ENCODE results near the gene DAPK2. TPM values are rescaled to one million over a fixed set of nuclear protein-coding genes. Genes with fewer than 3 reads are reported as not detected.

Gene DAPK2
- total RNA-seq, 1 donor from 2014 or later, result 1.6 TPM

- Mint-ChIP-seq H3K9me3 (ENCODE audit: low read depth) (no peaks in the 10 kb centered on the region), H3K4me1 (ENCODE audit: low read depth) (peaks cover 6% of the 10 kb centered on the region), H3K36me3 (ENCODE audit: low read depth) (no peaks in the 10 kb centered on the region), H3K4me3 (ENCODE audit: unreplicated experiment) (no peak overlapping the region), H3K27me3 (ENCODE audit: low read depth) (no peaks in the 10 kb centered on the region), H3K27ac (ENCODE audit: unreplicated experiment) (no peak overlapping the region)
- no peak for DNase-seq (ENCODE audit: low spot score)
- TF ChIP-seq CTCF (IDR thresholded peaks at IDR 0.05), result no peak
Observed at GRCh38 chr15:64029633-64030032, 16.7 kb downstream of the DAPK2 start.

GRCh38 chr15:64029110-64029509, 17.2 kb downstream of the DAPK2 start:
- Mint-ChIP-seq H3K4me3 (ENCODE audit: unreplicated experiment) (no peak overlapping the region), H3K4me1 (ENCODE audit: low read depth) (peaks cover 6% of the 10 kb centered on the region), H3K9me3 (ENCODE audit: low read depth) (no peaks in the 10 kb centered on the region), H3K27ac (ENCODE audit: unreplicated experiment) (no peak overlapping the region), H3K36me3 (ENCODE audit: low read depth) (no peaks in the 10 kb centered on the region), H3K27me3 (ENCODE audit: low read depth) (no peaks in the 10 kb centered on the region)
- TF ChIP-seq CTCF (IDR thresholded peaks at IDR 0.05), result no peak
- DNase-seq (ENCODE audit: low spot score), result no peak

GRCh38 chr15:64026591-64026990, 19.7 kb downstream of the DAPK2 start:
- Mint-ChIP-seq H3K27ac (ENCODE audit: unreplicated experiment) (no peak overlapping the region), H3K4me3 (ENCODE audit: unreplicated experiment) (no peak overlapping the region), H3K9me3 (ENCODE audit: low read depth) (no peaks in the 10 kb centered on the region), H3K4me1 (ENCODE audit: low read depth) (peaks cover 6% of the 10 kb centered on the region), H3K27me3 (ENCODE audit: low read depth) (no peaks in the 10 kb centered on the region), H3K36me3 (ENCODE audit: low read depth) (no peaks in the 10 kb centered on the region)
- TF ChIP-seq CTCF (IDR thresholded peaks at IDR 0.05), result no peak
- DNase-seq (ENCODE audit: low spot score), result no peak

- Mint-ChIP-seq H3K27me3 (ENCODE audit: low read depth) (no peaks in the 10 kb centered on the region), H3K9me3 (ENCODE audit: low read depth) (peaks cover 7% of the 10 kb centered on the region), H3K4me3 (ENCODE audit: unreplicated experiment) (no peak overlapping the region), H3K27ac (ENCODE audit: unreplicated experiment) (no peak overlapping the region), H3K4me1 (ENCODE audit: low read depth) (peaks cover 6% of the 10 kb centered on the region), H3K36me3 (ENCODE audit: low read depth) (no peaks in the 10 kb centered on the region)
- no peak for TF ChIP-seq CTCF (IDR thresholded peaks at IDR 0.05)
- no peak for DNase-seq (ENCODE audit: low spot score)
Observed at GRCh38 chr15:64024172-64025050, 21.9 kb downstream of the DAPK2 start.

GRCh38 chr15:64023220-64023619, 23.1 kb downstream of the DAPK2 start:
- peaks cover 6% of the 10 kb centered on the region for H3K4me1 Mint-ChIP-seq (ENCODE audit: low read depth)
- no peaks in the 10 kb centered on the region for H3K36me3 Mint-ChIP-seq (ENCODE audit: low read depth)
- H3K4me3 Mint-ChIP-seq (ENCODE audit: unreplicated experiment), result no peak overlapping the region
- H3K9me3 Mint-ChIP-seq (ENCODE audit: low read depth), result peaks cover 7% of the 10 kb centered on the region
- H3K27me3 Mint-ChIP-seq (ENCODE audit: low read depth), result no peaks in the 10 kb centered on the region
- no peak for DNase-seq (ENCODE audit: low spot score)
- TF ChIP-seq CTCF (IDR thresholded peaks at IDR 0.05), result no peak
- H3K27ac Mint-ChIP-seq (ENCODE audit: unreplicated experiment), result no peak overlapping the region

Measured in chondrocyte (in vitro differentiated cells).